ENCODE results near the gene NOPCHAP1.

DNA sequence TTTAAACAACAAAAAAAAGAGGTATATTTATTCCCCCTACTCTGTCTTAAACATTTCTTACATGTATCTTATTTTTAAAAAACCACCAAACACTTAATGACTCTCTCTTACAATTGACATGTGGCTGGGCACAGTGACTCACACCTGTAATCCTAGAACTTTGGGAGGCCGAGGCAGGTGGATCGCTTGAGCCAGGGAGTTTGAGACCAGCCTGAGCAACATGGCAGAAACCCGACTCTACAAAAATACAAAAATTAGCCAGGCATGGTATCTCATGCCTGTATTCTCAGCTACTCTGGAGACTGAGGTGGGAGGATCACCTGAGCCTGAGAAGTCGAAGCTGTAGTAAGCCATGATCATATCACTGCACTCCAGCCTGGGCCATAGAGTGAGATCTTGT is 44.0 kb upstream of the NOPCHAP1 start:
- TF ChIP-seq TAF1 (IDR thresholded peaks at IDR 0.05; ENCODE audit: low read depth, low read length) (no peak), POLR2AphosphoS5 (IDR thresholded peaks at IDR 0.05; ENCODE audit: low read depth, low read length) (no peak), POLR2A (IDR thresholded peaks at IDR 0.05; ENCODE audit: low read depth, low read length) (no peak), POU2F2 (IDR thresholded peaks at IDR 0.05; ENCODE audit: low read depth, low read length) (no peak), SPI1 (IDR thresholded peaks at IDR 0.05; ENCODE audit: low read depth, low read length) (no peak), PAX5 (IDR thresholded peaks at IDR 0.05; ENCODE audit: insufficient read depth, low read length, severe bottlenecking) (no peak)

Measured in GM12891 (cell line).